ENCODE data around the gene PLVAP.

Gene PLVAP

GRCh38 chr19:17326595-17326966, 50.6 kb downstream of the PLVAP start:
- H3K27ac ChIP-seq = no peak overlapping the region
- no peak overlapping the region for H3K4me3 ChIP-seq (ENCODE audit: low read depth, low read length)
- no peak overlapping the region for H2AFZ ChIP-seq
- no peaks in the 10 kb centered on the region for H3K4me1 ChIP-seq
- TF ChIP-seq CTCF (IDR thresholded peaks at IDR 0.05) = no peak
- H3K9me3 ChIP-seq (ENCODE audit: control insufficient read depth, low read length) = no peaks in the 10 kb centered on the region
- H3K79me2 ChIP-seq = no peaks in the 10 kb centered on the region
- no peak overlapping the region for H3K9ac ChIP-seq
- H3K27me3 ChIP-seq (ENCODE audit: control insufficient read depth, insufficient read depth, low read length) = no peaks in the 10 kb centered on the region
- no peaks in the 10 kb centered on the region for H3K36me3 ChIP-seq (ENCODE audit: control insufficient read depth, insufficient read depth, low read length)
- H3K4me2 ChIP-seq (ENCODE audit: low read length) = no peak overlapping the region

- TF ChIP-seq CTCF (IDR thresholded peaks at IDR 0.05) = no peak
- Histone ChIP-seq H2AFZ (no peak overlapping the region), H3K9me3 (ENCODE audit: control insufficient read depth, low read length) (no peaks in the 10 kb centered on the region), H3K4me2 (ENCODE audit: low read length) (no peak overlapping the region), H3K79me2 (no peaks in the 10 kb centered on the region), H3K27me3 (ENCODE audit: control insufficient read depth, insufficient read depth, low read length) (no peaks in the 10 kb centered on the region), H3K4me1 (no peaks in the 10 kb centered on the region), H3K36me3 (ENCODE audit: control insufficient read depth, insufficient read depth, low read length) (no peaks in the 10 kb centered on the region), H3K27ac (no peak overlapping the region), H3K9ac (no peak overlapping the region), H3K4me3 (ENCODE audit: low read depth, low read length) (no peak overlapping the region)
Observed at GRCh38 chr19:17325881-17326594, 51.1 kb downstream of the PLVAP start.

GRCh38 chr19:17325133-17325532, 52.0 kb downstream of the PLVAP start:
- H3K4me3 ChIP-seq (ENCODE audit: low read depth, low read length) = no peak overlapping the region
- H3K27ac ChIP-seq = no peak overlapping the region
- no peak for TF ChIP-seq CTCF (IDR thresholded peaks at IDR 0.05)
- no peaks in the 10 kb centered on the region for H3K27me3 ChIP-seq (ENCODE audit: control insufficient read depth, insufficient read depth, low read length)
- H3K79me2 ChIP-seq = no peaks in the 10 kb centered on the region
- H3K9me3 ChIP-seq (ENCODE audit: control insufficient read depth, low read length) = no peaks in the 10 kb centered on the region
- no peak overlapping the region for H2AFZ ChIP-seq
- H3K9ac ChIP-seq = no peak overlapping the region
- no peaks in the 10 kb centered on the region for H3K36me3 ChIP-seq (ENCODE audit: control insufficient read depth, insufficient read depth, low read length)
- H3K4me1 ChIP-seq = no peaks in the 10 kb centered on the region
- H3K4me2 ChIP-seq (ENCODE audit: low read length) = no peak overlapping the region

DNA sequence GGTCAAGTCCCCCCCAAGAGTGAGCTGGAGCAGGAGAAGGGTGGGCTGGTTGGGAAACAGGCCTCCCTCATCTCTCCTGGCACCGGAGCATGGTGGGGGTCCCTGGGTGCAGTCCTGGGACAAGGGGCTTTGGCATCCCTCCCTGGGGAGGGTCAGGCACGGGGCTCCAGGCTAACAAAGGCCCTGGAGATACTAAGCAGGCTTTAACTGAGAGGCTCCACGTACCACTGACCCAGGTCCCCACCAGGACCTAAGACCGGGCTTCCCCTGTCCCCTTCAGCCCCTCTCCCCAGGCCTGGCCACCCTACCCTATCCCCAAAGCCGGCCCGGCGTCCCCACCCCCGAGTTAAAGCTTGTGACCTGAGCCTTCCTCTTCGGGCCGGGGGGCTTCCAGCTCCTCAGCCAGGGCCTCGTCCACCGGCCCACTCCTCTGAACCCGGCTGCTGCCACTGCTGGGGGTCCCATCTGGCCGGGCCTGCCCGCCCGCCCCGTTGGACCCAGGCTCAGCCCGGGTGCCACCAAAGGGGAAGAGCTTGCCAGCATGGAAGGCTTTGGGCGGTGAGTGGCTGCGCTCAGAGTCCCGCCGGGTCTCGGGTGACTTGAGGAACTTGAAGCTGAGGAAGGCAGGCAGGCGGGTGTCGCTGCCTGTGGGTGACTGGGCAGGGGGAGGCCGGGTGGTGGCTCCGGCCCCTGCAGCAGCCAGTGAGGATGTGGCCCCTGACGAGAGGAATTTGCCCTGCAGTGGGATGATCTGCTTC, 52.6 kb downstream of the PLVAP start:
- Histone ChIP-seq H2AFZ (no peak overlapping the region), H3K36me3 (ENCODE audit: control insufficient read depth, insufficient read depth, low read length) (no peaks in the 10 kb centered on the region), H3K4me3 (ENCODE audit: low read depth, low read length) (no peak overlapping the region), H3K27ac (no peak overlapping the region), H3K79me2 (no peaks in the 10 kb centered on the region), H3K4me2 (ENCODE audit: low read length) (no peak overlapping the region), H3K27me3 (ENCODE audit: control insufficient read depth, insufficient read depth, low read length) (no peaks in the 10 kb centered on the region), H3K9me3 (ENCODE audit: control insufficient read depth, low read length) (no peaks in the 10 kb centered on the region), H3K9ac (no peak overlapping the region), H3K4me1 (no peaks in the 10 kb centered on the region)
- no peak for TF ChIP-seq CTCF (IDR thresholded peaks at IDR 0.05)
